HK-2 (cell line): ENCODE results near the gene PAPLN.

Experiments used
- DNase-seq: peaks from one replicate; pipeline ENCODE4 v3.0.0-alpha.2; 2018; ENCODE audit not compliant: unreplicated experiment

Gene PAPLN

GRCh38 chr14:73231981-73232851, 5.1 kb upstream of the PAPLN start:
- DNase-seq, result no peak

GRCh38 chr14:73232984-73233383, 4.3 kb upstream of the PAPLN start:
- DNase-seq, result no peak

GRCh38 chr14:73233564-73233963, 3.7 kb upstream of the PAPLN start:
- no peak for DNase-seq

- no peak for DNase-seq
These were observed 3.3 kb upstream of the PAPLN start for GRCh38 chr14:73234029-73234428.

GRCh38 chr14:73234586-73235394, 2.5 kb upstream of the PAPLN start:
- no peak for DNase-seq

GRCh38 chr14:73235531-73236155, 1.7 kb upstream of the PAPLN start:
- DNase-seq, result no peak

- DNase-seq, result no peak
These were observed 1.1 kb upstream of the PAPLN start for GRCh38 chr14:73236157-73236556.

- DNase-seq, result no peak
These were observed 521 bp upstream of the PAPLN start for GRCh38 chr14:73236752-73237218.

- DNase-seq, result peak; percentile 35
These were observed 599 bp downstream of the PAPLN start for GRCh38 chr14:73237786-73238423.

GRCh38 chr14:73238424-73238852, 1.1 kb downstream of the PAPLN start:
- DNase-seq, result peak; percentile 62

- DNase-seq, result no peak
These were observed 1.6 kb downstream of the PAPLN start for GRCh38 chr14:73238941-73239340.

GRCh38 chr14:73239393-73240241, 2.3 kb downstream of the PAPLN start:
- no peak for DNase-seq

GRCh38 chr14:73240816-73241480, 3.6 kb downstream of the PAPLN start:
- DNase-seq, result no peak

GRCh38 chr14:73241481-73242165, 4.3 kb downstream of the PAPLN start:
- DNase-seq, result peak; percentile 92

- DNase-seq, result peak; percentile 51
These were observed 5.1 kb downstream of the PAPLN start for GRCh38 chr14:73242357-73242901.

GRCh38 chr14:73243341-73243740, 6.0 kb downstream of the PAPLN start:
- no peak for DNase-seq

GRCh38 chr14:73243748-73244147, 6.4 kb downstream of the PAPLN start:
- DNase-seq, result no peak

GRCh38 chr14:73244541-73245290, 7.4 kb downstream of the PAPLN start:
- DNase-seq, result no peak
